Central memory CD8-positive, alpha-beta T cell (primary cell): Measurements from ENCODE around the gene ELMO1.

ENCODE experiments used
- ATAC-seq: fragments of 150-1000 bp; cut with Tn5 transposase; replicated peaks from 2 replicates; pipeline ENCODE4 v1.10.0; 2022; ENCODE audit warnings: mild to moderate bottlenecking, moderate FRiP score, moderate number of reproducible peaks; ENCODE audit not compliant: poor library complexity, severe bottlenecking; ENCODE audit errors: extremely low read depth
- DNase-seq, 2 donors: peaks; one replicate each; pipeline ENCODE4 v3.0.0; 2021; ENCODE audit warnings: low spot score in 2 of 2
- H3K27ac Mint-ChIP-seq: one replicate; pipeline ENCODE4 v1.8.0; 2022; ENCODE audit warnings: low read depth, mild to moderate bottlenecking, moderate library complexity, mixed read lengths
- H3K27me3 Mint-ChIP-seq: one replicate; pipeline ENCODE4 v1.8.0; 2022; ENCODE audit warnings: mixed read lengths
- H3K36me3 Mint-ChIP-seq: one replicate; pipeline ENCODE4 v1.8.0; 2022; ENCODE audit warnings: mild to moderate bottlenecking, moderate library complexity, mixed read lengths; ENCODE audit not compliant: insufficient read depth
- H3K4me1 Mint-ChIP-seq: one replicate; pipeline ENCODE4 v1.8.0; 2022; ENCODE audit warnings: mixed read lengths
- H3K4me3 Mint-ChIP-seq: one replicate; pipeline ENCODE4 v1.8.0; 2022; ENCODE audit warnings: mild to moderate bottlenecking, moderate library complexity, mixed read lengths
- H3K9me3 Mint-ChIP-seq: one replicate; pipeline ENCODE4 v1.8.0; 2022; ENCODE audit warnings: mixed read lengths

Gene ELMO1

DNA sequence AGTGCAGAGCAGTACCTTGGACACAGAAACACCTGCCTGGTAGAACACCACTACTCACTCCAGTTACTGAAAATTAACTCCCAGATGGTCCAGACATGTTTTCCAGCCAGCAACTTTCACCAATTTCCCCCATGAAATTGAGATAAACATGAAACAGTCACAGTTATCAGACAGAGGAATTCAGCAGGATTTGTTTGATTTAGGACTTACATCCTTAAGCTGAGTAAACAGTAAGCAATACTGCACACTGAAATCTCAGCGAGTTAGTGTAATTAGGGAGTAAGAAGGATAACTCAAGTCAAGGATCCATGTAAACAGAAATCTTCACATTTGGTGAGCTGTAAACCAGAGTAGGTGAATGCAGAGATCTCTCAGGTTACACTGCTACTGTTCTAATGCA lies 353.5 kb downstream of the ELMO1 start:
- peaks cover 14% of the 10 kb centered on the region for H3K36me3 Mint-ChIP-seq
- H3K4me1 Mint-ChIP-seq = peaks cover 14% of the 10 kb centered on the region
- ATAC-seq (no peak), DNase-seq (no peak)
- H3K27me3 Mint-ChIP-seq = no peaks in the 10 kb centered on the region
- H3K9me3 Mint-ChIP-seq = no peaks in the 10 kb centered on the region
- no peak overlapping the region for H3K4me3 Mint-ChIP-seq
- H3K27ac Mint-ChIP-seq = no peak overlapping the region

DNA sequence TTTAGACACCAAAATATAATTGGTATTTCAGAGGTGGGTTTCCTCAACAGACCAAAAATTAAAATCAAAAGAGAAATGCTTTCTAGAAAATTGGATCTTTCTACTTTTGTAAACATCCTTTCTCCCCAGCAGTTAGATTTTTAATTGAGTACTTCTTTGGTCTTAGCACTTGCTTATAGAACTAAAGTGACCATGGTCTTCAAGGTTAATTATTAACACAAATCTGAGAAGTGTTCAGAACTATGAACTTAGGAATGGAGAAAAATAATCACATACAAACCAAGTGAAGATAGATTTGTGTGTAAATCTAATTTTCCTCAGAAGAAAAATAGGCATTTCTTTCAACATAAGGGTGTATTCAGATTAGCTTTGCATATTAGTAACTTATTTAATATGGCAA lies 355.4 kb downstream of the ELMO1 start:
- H3K9me3 Mint-ChIP-seq = no peaks in the 10 kb centered on the region
- H3K27ac Mint-ChIP-seq = peak overlapping the region; percentile 36
- ATAC-seq (no peak), DNase-seq (no peak)
- H3K4me1 Mint-ChIP-seq = peaks cover 13% of the 10 kb centered on the region
- H3K4me3 Mint-ChIP-seq = no peak overlapping the region
- peaks cover 14% of the 10 kb centered on the region for H3K36me3 Mint-ChIP-seq
- H3K27me3 Mint-ChIP-seq = no peaks in the 10 kb centered on the region

DNA sequence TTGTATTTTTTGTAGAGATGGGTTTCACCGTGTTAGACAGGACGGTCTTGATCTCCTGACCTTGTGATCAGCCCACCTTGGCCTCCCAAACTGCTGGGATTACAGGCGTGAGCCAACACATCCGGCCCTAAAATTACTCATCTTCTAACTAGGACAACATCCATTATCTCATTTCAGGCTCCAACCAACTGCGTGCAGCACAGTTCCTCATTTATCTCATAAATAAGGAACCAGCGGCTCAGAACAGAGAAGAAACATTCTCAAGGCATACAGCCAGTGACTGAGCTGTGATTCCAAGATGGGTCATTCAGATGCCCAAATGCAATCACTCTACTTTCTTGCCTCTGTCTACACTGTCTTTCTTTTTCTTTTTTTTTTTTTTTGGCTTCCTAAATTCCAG lies 356.1 kb downstream of the ELMO1 start:
- peaks cover 14% of the 10 kb centered on the region for H3K36me3 Mint-ChIP-seq
- ATAC-seq (no peak), DNase-seq (no peak)
- no peaks in the 10 kb centered on the region for H3K27me3 Mint-ChIP-seq
- H3K4me3 Mint-ChIP-seq = no peak overlapping the region
- H3K4me1 Mint-ChIP-seq = peaks cover 13% of the 10 kb centered on the region
- peak overlapping the region; percentile 36 for H3K27ac Mint-ChIP-seq
- H3K9me3 Mint-ChIP-seq = no peaks in the 10 kb centered on the region

DNA sequence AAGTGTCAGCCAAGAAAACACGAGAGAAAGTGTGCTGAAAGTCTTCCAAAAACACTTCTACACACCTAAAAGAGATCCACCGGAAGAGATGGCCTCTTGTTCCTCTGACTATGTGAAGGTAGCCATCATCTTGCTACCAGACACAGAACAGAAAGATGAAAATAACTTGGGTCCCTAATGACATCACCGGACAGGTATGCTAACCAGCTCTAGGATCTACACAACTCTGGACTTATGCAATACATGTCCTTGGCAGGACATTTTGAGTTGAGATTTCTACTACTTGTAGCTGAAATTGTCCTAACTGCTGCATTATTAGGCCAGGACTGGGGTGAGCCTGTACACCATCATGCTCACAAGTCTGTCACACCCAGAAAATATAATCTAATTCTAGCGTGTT lies 358.7 kb downstream of the ELMO1 start:
- Mint-ChIP-seq H3K4me3 (no peak overlapping the region), H3K27ac (no peak overlapping the region), H3K4me1 (peaks cover 22% of the 10 kb centered on the region), H3K9me3 (no peaks in the 10 kb centered on the region), H3K36me3 (peaks cover 5% of the 10 kb centered on the region), H3K27me3 (no peaks in the 10 kb centered on the region)
- DNase-seq (no peak), ATAC-seq (no peak)

DNA sequence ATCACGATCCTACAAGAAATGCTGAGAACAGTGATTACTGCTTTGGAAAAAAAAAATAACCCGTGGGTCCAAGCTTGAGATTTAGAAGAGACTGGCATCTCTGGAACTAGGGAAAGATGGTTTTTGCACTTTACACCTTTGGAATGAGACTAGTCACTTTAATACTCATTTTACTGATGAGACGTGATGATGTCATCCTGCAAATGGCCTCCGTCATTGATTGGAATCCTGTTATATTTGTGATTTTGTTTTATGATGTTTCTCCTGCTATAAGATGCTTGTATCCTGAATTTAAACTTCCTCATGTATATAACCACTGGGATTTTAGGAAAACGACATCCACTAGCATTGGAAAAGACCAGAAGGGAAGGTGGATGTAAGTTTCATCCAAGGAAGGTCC lies 363.1 kb downstream of the ELMO1 start:
- no peak overlapping the region for H3K4me3 Mint-ChIP-seq
- ATAC-seq (no peak), DNase-seq (no peak)
- no peaks in the 10 kb centered on the region for H3K9me3 Mint-ChIP-seq
- H3K27me3 Mint-ChIP-seq = no peaks in the 10 kb centered on the region
- peaks cover 18% of the 10 kb centered on the region for H3K4me1 Mint-ChIP-seq
- peak overlapping the region; percentile 44 for H3K27ac Mint-ChIP-seq
- H3K36me3 Mint-ChIP-seq = peaks cover 4% of the 10 kb centered on the region

DNA sequence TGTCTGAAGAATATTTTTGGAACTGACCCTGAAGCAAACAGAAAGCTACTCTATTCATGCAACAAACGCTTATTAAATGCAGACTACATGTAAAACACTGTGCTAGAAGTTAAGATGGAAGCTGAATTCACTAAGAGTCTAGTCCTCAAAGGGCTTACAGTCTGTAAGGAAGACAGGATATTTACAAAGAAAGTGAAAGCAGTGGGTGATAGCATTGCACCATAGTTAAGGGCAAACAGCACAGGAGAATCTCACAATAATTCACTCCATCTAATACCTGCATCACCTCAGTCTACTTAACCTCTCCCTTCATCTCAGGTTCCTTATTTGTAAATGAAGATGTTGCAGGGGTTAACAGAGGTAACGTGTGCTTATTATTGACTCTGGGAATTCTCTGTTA lies 364.4 kb downstream of the ELMO1 start:
- peaks cover 21% of the 10 kb centered on the region for H3K4me1 Mint-ChIP-seq
- H3K27me3 Mint-ChIP-seq = no peaks in the 10 kb centered on the region

DNA sequence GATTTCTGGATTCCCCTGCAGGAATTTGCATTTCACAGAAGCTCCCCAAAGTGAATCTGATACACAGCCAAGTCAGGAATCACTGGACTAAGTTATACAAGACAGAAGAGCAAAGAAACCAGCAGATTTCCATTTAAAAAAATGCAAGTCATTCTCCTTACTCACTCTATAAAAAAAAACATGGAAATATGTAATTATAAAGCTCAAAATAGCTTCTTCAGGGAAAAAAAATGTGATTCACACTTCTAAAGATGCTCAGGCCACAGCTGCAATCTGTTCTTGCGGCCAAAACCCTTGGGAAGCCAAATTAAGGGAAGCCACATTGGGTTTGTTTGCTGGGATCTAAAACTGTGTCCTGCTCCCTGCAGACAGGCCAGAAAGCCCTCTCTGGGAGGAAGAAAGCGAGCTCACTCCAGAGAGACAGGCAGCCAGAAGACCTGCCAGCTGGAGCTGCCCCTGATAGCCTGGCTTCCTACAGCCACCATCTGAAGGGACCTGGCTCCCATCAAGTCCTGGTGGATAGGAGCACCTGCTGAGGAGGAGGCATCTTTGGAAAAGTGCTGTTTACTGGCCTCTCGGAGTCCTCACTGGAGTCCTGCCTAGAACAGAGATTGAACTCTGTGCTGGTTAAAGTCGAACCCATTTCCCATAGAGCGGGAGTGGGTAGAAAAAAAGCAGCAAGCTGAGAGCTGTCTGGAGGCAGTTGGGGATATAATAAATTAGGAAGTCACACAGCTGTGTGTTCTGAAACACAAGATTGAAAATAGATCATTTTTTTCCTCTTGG lies 365.2 kb downstream of the ELMO1 start:
- DNase-seq (no peak), ATAC-seq (no peak)
- H3K9me3 Mint-ChIP-seq = no peaks in the 10 kb centered on the region
- H3K27ac Mint-ChIP-seq = no peak overlapping the region
- H3K4me3 Mint-ChIP-seq = no peak overlapping the region
- peaks cover 4% of the 10 kb centered on the region for H3K36me3 Mint-ChIP-seq
- H3K27me3 Mint-ChIP-seq = no peaks in the 10 kb centered on the region
- H3K4me1 Mint-ChIP-seq = peaks cover 21% of the 10 kb centered on the region

More for the DNA sequence above, 364.4 kb downstream of the ELMO1 start:
- Mint-ChIP-seq H3K27ac (no peak overlapping the region), H3K9me3 (no peaks in the 10 kb centered on the region), H3K4me3 (no peak overlapping the region), H3K36me3 (peaks cover 2% of the 10 kb centered on the region)
- DNase-seq (no peak), ATAC-seq (no peak)

DNA sequence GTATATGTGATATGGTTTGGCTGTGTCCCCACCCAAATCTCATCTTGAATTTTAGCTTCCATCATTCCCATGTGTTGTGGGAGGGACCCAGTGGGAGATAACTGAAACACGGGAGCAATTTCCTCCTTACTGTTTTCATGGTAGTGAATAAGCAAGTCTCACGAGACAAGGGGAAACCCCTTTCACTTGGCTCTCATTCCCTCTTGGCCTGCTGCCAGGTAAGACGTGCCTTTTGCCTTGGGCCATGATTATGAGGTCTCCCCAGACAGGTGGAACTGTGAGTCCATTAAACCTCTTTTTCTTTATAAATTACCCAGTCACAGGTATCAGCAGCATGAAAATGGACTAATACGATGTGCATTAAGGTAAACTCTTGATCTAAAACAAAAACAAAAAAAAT lies 367.2 kb downstream of the ELMO1 start:
- Mint-ChIP-seq H3K4me1 (peaks cover 29% of the 10 kb centered on the region), H3K4me3 (no peak overlapping the region), H3K36me3 (peaks cover 8% of the 10 kb centered on the region), H3K27ac (no peak overlapping the region), H3K27me3 (no peaks in the 10 kb centered on the region), H3K9me3 (no peaks in the 10 kb centered on the region)
- ATAC-seq (no peak), DNase-seq (no peak)

DNA sequence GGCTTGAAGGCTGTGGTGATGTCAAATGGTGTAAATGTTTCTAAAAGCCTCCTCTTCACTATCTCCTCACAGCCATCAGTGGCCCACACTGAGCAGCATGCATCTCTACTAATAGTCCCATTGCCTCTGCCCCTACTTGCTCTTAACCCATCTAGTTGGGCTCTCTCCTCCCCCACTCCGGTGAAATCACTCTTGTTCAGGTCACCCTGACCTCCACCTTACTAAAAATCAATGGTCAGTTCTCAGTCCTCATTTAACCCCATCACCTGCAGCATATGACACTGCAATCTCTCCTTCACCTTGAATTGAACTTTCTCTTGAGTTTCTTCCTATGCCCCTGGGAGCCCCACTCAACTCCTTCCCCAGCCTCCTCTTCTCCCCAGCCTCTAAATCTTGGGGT lies 369.2 kb downstream of the ELMO1 start:
- peaks cover 8% of the 10 kb centered on the region for H3K36me3 Mint-ChIP-seq
- no peak for DNase-seq
- H3K27ac Mint-ChIP-seq = no peak overlapping the region
- H3K27me3 Mint-ChIP-seq = no peaks in the 10 kb centered on the region
- H3K4me3 Mint-ChIP-seq = no peak overlapping the region
- H3K9me3 Mint-ChIP-seq = no peaks in the 10 kb centered on the region
- H3K4me1 Mint-ChIP-seq = peaks cover 21% of the 10 kb centered on the region
- ATAC-seq = no peak

DNA sequence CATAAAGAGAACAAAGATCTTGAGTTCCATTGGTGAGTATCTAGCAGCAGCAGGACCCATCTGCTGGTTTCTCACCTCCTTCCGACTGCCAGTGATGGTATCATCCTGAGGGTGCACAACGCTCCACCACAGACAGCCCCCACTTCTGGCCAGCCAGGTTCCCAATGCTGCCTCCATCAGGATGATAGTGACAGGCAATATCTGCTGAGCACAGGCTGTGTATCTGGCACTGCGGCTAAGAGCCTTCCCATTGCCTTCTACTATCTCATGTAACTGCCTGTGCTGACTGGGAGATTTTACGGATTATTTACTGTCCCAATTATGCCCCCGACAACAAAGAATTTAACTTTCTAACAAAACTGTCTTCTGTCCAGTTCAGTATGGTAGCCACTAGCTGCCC lies 372.0 kb downstream of the ELMO1 start:
- DNase-seq = no peak
- Mint-ChIP-seq H3K4me1 (peaks cover 28% of the 10 kb centered on the region), H3K27me3 (no peaks in the 10 kb centered on the region), H3K4me3 (no peak overlapping the region), H3K36me3 (peaks cover 7% of the 10 kb centered on the region), H3K9me3 (no peaks in the 10 kb centered on the region), H3K27ac (peak overlapping the region; percentile 8)
- no peak for ATAC-seq

DNA sequence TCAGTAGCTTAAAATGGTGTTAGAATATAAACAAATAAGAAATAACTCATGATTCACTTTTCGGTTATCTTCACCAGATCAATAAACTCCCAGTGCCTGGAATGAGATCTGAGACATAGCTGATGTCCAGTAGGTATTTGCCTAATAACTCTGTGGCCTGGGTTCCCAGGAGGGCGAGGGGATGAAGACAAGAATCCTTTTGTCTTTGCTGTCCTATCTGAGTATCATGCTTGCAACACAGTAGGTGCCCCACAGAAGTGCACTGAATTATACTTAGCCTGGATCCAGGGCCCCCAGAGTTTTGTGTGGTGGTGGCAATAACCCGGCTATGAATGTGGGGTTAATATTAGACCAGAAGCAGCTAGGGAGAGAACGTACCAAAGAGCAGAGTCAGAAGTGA lies 374.3 kb downstream of the ELMO1 start:
- H3K4me3 Mint-ChIP-seq = no peak overlapping the region
- DNase-seq (no peak), ATAC-seq (no peak)
- H3K9me3 Mint-ChIP-seq = no peaks in the 10 kb centered on the region
- no peaks in the 10 kb centered on the region for H3K27me3 Mint-ChIP-seq
- peaks cover 9% of the 10 kb centered on the region for H3K36me3 Mint-ChIP-seq
- peaks cover 29% of the 10 kb centered on the region for H3K4me1 Mint-ChIP-seq
- no peak overlapping the region for H3K27ac Mint-ChIP-seq

DNA sequence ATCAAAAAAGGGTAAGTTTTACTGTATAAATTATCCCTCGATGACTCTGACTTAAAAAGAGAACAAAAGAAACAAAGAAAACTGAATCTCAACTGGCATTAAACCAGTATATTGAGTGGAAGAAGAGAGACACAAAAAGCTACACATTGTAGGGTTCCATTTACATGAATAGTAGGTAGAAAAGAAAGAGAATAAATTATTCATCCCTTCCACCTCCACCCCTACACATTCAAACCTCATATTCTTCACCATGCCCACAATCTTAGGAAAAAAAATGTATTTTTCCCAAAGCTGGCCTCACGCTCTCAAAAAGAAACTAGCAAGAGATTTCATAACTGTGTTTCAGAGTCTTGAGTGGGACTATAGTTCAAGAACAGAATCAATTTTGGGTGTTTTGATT lies 377.5 kb downstream of the ELMO1 start:
- peaks cover 31% of the 10 kb centered on the region for H3K4me1 Mint-ChIP-seq
- H3K27ac Mint-ChIP-seq = no peak overlapping the region
- peaks cover 2% of the 10 kb centered on the region for H3K36me3 Mint-ChIP-seq
- no peaks in the 10 kb centered on the region for H3K27me3 Mint-ChIP-seq
- H3K9me3 Mint-ChIP-seq = no peaks in the 10 kb centered on the region
- ATAC-seq = no peak
- DNase-seq = no peak
- no peak overlapping the region for H3K4me3 Mint-ChIP-seq

DNA sequence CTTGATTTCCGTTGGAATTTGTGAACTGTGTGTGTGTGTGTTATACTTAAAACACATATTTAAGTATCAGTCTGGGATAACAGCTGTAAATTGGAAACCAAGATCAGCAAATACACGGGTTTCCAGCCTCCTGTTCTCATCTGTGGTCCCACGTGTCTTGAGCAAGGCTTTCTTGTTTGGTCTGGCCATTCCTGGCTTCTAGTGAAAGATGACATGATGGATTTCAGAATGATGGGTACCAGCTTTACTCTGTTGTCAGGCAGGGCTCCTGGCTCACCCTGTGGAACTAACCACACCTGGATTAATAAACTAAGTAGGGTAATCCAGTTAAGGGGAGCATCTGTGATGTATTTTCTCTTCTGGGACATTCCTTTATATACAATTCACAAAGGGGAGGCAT lies 378.2 kb downstream of the ELMO1 start:
- no peak overlapping the region for H3K4me3 Mint-ChIP-seq
- H3K9me3 Mint-ChIP-seq = peaks cover 1% of the 10 kb centered on the region
- no peak overlapping the region for H3K27ac Mint-ChIP-seq
- peaks cover 37% of the 10 kb centered on the region for H3K4me1 Mint-ChIP-seq
- no peak for DNase-seq
- peaks cover 2% of the 10 kb centered on the region for H3K36me3 Mint-ChIP-seq
- no peaks in the 10 kb centered on the region for H3K27me3 Mint-ChIP-seq
- ATAC-seq = no peak
